GM19372 (cell line): ENCODE measurements around the gene SLC49A3.
"Not testable (repeated sequence)": the region's sequence is repeated elsewhere in the genome, so short reads cannot be mapped to it uniquely, and the experiment has no call there.

Experiments
- ATAC-seq: cut with Tn5 transposase; IDR thresholded peaks from one replicate; pipeline ENCODE4 v1.9.1; 2021; ENCODE audit warnings: mild to moderate bottlenecking, low read depth, moderate library complexity; ENCODE audit not compliant: unreplicated experiment

The SLC49A3 gene

GRCh38 chr4:655464-656151, 33.3 kb downstream of the SLC49A3 start:
- ATAC-seq, result no peak

GRCh38 chr4:654871-655463, 34.0 kb downstream of the SLC49A3 start:
- no peak for ATAC-seq

GRCh38 chr4:654503-654845, 34.5 kb downstream of the SLC49A3 start:
- no peak for ATAC-seq

- ATAC-seq, result no peak
Observed at GRCh38 chr4:653831-654502, 35.0 kb downstream of the SLC49A3 start.

- ATAC-seq, result no peak
Observed at GRCh38 chr4:653080-653821, 35.7 kb downstream of the SLC49A3 start.

GRCh38 chr4:651884-652642, 36.9 kb downstream of the SLC49A3 start:
- no peak for ATAC-seq

- ATAC-seq, result no peak
Observed at GRCh38 chr4:650951-651883, 37.7 kb downstream of the SLC49A3 start.

GRCh38 chr4:650461-650860, 38.5 kb downstream of the SLC49A3 start:
- no peak for ATAC-seq

- ATAC-seq, result no peak
Observed at GRCh38 chr4:649751-650310, 39.1 kb downstream of the SLC49A3 start.

- no peak for ATAC-seq
Observed at GRCh38 chr4:649293-649625, 39.7 kb downstream of the SLC49A3 start.

- ATAC-seq, result no peak
Observed at GRCh38 chr4:648579-649292, 40.2 kb downstream of the SLC49A3 start.

- no peak for ATAC-seq
Observed at GRCh38 chr4:647481-647880, 41.5 kb downstream of the SLC49A3 start.

GRCh38 chr4:646460-646859, 42.5 kb downstream of the SLC49A3 start:
- ATAC-seq, result no peak

GRCh38 chr4:642366-642765, 46.6 kb downstream of the SLC49A3 start:
- ATAC-seq, result not testable (repeated sequence)

- ATAC-seq, result no peak
Observed at GRCh38 chr4:637536-638280, 51.2 kb downstream of the SLC49A3 start.

- no peak for ATAC-seq
Observed at GRCh38 chr4:636628-637159, 52.3 kb downstream of the SLC49A3 start.

GRCh38 chr4:635851-636627, 52.9 kb downstream of the SLC49A3 start:
- ATAC-seq, result no peak
